KMS-11 (cell line): ENCODE measurements around the gene NCOR2.

ENCODE experiments used
- H2AFZ ChIP-seq: fragments of 200-600 bp; sonication (generic); 2 replicates; pipeline ENCODE4 v1.6.1; 2016; ENCODE audit warnings: antibody characterized with exemption, mixed run types, low read depth
- H3K27ac ChIP-seq: fragments of 200-600 bp; sonication (generic); 2 replicates; pipeline ENCODE4 v1.6.1; 2016; ENCODE audit warnings: mild to moderate bottlenecking, mixed run types
- H3K27me3 ChIP-seq: fragments of 200-600 bp; sonication (generic); 2 replicates; pipeline ENCODE4 v1.6.1; 2017; ENCODE audit warnings: mild to moderate bottlenecking, low read depth, mixed run types, moderate library complexity; ENCODE audit not compliant: insufficient read depth
- H3K36me3 ChIP-seq: fragments of 200-600 bp; sonication (generic); 2 replicates; pipeline ENCODE4 v1.6.1; 2017; ENCODE audit warnings: mild to moderate bottlenecking, mixed run types; ENCODE audit not compliant: insufficient read depth
- H3K4me1 ChIP-seq: fragments of 200-600 bp; sonication (generic); 2 replicates; pipeline ENCODE4 v1.6.1; 2016; ENCODE audit warnings: mild to moderate bottlenecking, low read depth, mixed run types; ENCODE audit not compliant: poor library complexity, severe bottlenecking
- H3K4me2 ChIP-seq: fragments of 200-600 bp; sonication (generic); 2 replicates; pipeline ENCODE4 v1.7.0; 2016; ENCODE audit warnings: mild to moderate bottlenecking, mixed run types
- H3K4me3 ChIP-seq: fragments of 200-600 bp; sonication (generic); IDR thresholded peaks from 2 replicates; pipeline ENCODE4 v1.6.1; 2017; ENCODE audit warnings: low read depth, low read length, mixed read lengths; ENCODE audit not compliant: insufficient read depth
- H3K79me2 ChIP-seq: fragments of 200-600 bp; sonication (generic); 2 replicates; pipeline ENCODE4 v1.6.1; 2016; ENCODE audit warnings: low read depth, mixed run types; ENCODE audit not compliant: insufficient read depth
- H3K9ac ChIP-seq: fragments of 200-600 bp; sonication (generic); 2 replicates; pipeline ENCODE4 v1.6.1; 2016; ENCODE audit warnings: mild to moderate bottlenecking, mixed run types
- H4K20me1 ChIP-seq: fragments of 200-600 bp; sonication (generic); 2 replicates; pipeline ENCODE4 v1.6.1; 2016; ENCODE audit warnings: mild to moderate bottlenecking, mixed run types; ENCODE audit not compliant: insufficient read depth
- CTCF ChIP-seq: fragments of 200-600 bp; sonication (generic); conservative IDR thresholded peaks from 2 replicates; pipeline ENCODE4 v1.6.1; 2017; ENCODE audit warnings: low read depth, mild to moderate bottlenecking, antibody characterized with exemption, low read length, moderate library complexity, mixed read lengths

Gene NCOR2

DNA sequence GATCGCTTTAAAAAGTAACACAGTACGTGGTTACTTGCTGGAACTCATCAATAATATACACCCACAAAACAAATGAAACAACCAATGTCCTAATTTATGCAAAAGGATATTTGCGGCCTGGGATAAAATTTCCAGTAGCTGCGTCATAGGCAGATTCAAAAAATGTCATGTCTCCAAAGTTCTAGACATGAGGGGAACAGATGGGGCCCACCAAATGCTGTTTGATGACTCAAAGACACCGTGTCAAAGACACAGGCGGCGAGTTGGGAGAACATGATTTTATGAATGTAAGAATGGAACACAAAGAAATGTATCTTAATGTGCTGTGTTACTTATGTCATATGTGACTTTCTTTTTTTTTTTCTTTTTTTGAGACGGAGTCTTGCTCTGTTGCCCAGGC lies 34.3 kb upstream of the NCOR2 start:
- Histone ChIP-seq H3K4me2 (no peak overlapping the region), H3K79me2 (no peaks in the 10 kb centered on the region), H3K4me1 (no peaks in the 10 kb centered on the region), H3K4me3 (no peak overlapping the region), H2AFZ (no peak overlapping the region), H3K27me3 (no peaks in the 10 kb centered on the region), H4K20me1 (no peaks in the 10 kb centered on the region), H3K27ac (no peak overlapping the region), H3K36me3 (no peaks in the 10 kb centered on the region), H3K9ac (no peak overlapping the region)
- TF ChIP-seq CTCF = no peak

- Histone ChIP-seq H3K27ac (no peak overlapping the region), H3K4me1 (no peaks in the 10 kb centered on the region), H3K27me3 (no peaks in the 10 kb centered on the region), H4K20me1 (no peaks in the 10 kb centered on the region), H3K9ac (no peak overlapping the region), H3K79me2 (no peaks in the 10 kb centered on the region), H2AFZ (no peak overlapping the region), H3K4me2 (no peak overlapping the region), H3K4me3 (no peak overlapping the region), H3K36me3 (no peaks in the 10 kb centered on the region)
- no peak for TF ChIP-seq CTCF
Observed at GRCh38 chr12:124599074-124599999, 31.9 kb upstream of the NCOR2 start.

DNA sequence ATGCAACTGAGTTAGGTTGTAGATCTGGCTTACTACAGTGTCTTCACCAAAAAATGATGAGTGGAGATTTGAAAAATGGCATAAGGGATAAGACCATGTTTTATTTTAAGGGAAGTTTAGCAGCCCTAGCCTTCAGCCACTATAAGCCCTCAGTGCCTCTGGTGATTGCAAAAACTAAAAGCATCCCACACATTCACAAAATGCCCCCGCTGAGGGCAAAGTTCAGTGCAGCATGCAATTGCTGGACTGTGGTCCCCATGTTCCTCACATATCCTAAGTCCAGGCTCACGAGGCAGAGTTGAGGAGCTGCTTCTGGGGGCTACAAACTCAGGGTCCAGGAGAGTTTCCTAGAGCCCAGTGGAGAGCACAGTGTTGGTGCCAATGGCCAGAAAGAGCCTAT lies 29.6 kb upstream of the NCOR2 start:
- no peak overlapping the region for H3K4me3 ChIP-seq
- H3K4me1 ChIP-seq = no peaks in the 10 kb centered on the region
- H3K36me3 ChIP-seq = no peaks in the 10 kb centered on the region
- no peak for TF ChIP-seq CTCF
- no peak overlapping the region for H3K4me2 ChIP-seq
- H3K27ac ChIP-seq = no peak overlapping the region
- H3K9ac ChIP-seq = no peak overlapping the region
- H3K27me3 ChIP-seq = no peaks in the 10 kb centered on the region
- H4K20me1 ChIP-seq = no peaks in the 10 kb centered on the region
- no peak overlapping the region for H2AFZ ChIP-seq
- no peaks in the 10 kb centered on the region for H3K79me2 ChIP-seq

- Histone ChIP-seq H3K4me3 (no peak overlapping the region), H3K79me2 (no peaks in the 10 kb centered on the region), H4K20me1 (no peaks in the 10 kb centered on the region), H3K36me3 (no peaks in the 10 kb centered on the region), H3K4me1 (no peaks in the 10 kb centered on the region), H3K27ac (no peak overlapping the region), H2AFZ (no peak overlapping the region), H3K27me3 (no peaks in the 10 kb centered on the region), H3K9ac (no peak overlapping the region), H3K4me2 (no peak overlapping the region)
- no peak for TF ChIP-seq CTCF
Observed at GRCh38 chr12:124595444-124595843, 28.0 kb upstream of the NCOR2 start.
